GM12872 (cell line): ENCODE data around the gene DLL1.

ENCODE experiments used
- CTCF ChIP-seq: IDR thresholded peaks from 3 replicates; pipeline ENCODE4 v1.5.1; 2011; ENCODE audit warnings: low read depth, mild to moderate bottlenecking, low read length, moderate library complexity; ENCODE audit not compliant: insufficient read depth

Gene DLL1

GRCh38 chr6:170249817-170250216 lies 41.1 kb downstream of the DLL1 start:
- TF ChIP-seq CTCF: no peak

- TF ChIP-seq CTCF: no peak
Observed at GRCh38 chr6:170248861-170249600, 41.8 kb downstream of the DLL1 start.

- no peak for TF ChIP-seq CTCF
Observed at GRCh38 chr6:170248111-170248805, 42.6 kb downstream of the DLL1 start.

DNA sequence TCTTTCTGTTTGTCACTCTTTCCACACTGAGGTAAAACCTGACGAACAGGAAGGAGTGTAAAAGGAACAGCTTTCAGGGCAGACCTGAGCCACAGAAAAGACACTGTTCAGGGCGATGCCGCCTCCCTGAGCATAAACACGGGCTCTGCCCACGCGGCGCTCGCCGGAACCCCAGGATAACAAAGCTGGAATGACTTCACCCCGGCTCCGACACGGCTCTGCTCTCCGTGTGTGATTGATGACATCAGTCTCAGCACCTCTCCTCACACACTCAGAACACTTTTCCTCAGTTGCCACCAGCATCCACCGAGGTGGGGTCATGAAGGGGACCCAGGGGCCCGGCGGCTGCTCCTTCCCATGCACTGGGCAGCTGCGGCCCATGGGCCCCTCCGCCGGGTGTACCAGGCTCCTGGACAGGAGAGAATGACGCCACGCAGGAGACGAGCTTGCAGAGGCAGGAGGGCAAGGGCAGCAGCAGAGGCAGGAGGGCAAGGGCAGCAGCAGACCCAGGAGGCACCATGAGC lies 43.6 kb downstream of the DLL1 start:
- no peak for TF ChIP-seq CTCF

- no peak for TF ChIP-seq CTCF
Observed at GRCh38 chr6:170245475-170245992, 45.3 kb downstream of the DLL1 start.

- TF ChIP-seq CTCF: no peak
Observed at GRCh38 chr6:170244721-170245474, 46.0 kb downstream of the DLL1 start.

- TF ChIP-seq CTCF: no peak
Observed at GRCh38 chr6:170243791-170244291, 47.0 kb downstream of the DLL1 start.
